Measurements from ENCODE around the gene PLCB3. TPM values are rescaled to one million over a fixed set of nuclear protein-coding genes. Genes with fewer than 3 reads are reported as not detected.

The PLCB3 gene
- total and polyA plus RNA-seq, 8 donors: 5.7 to 13.1 (median 6.9) TPM

DNA sequence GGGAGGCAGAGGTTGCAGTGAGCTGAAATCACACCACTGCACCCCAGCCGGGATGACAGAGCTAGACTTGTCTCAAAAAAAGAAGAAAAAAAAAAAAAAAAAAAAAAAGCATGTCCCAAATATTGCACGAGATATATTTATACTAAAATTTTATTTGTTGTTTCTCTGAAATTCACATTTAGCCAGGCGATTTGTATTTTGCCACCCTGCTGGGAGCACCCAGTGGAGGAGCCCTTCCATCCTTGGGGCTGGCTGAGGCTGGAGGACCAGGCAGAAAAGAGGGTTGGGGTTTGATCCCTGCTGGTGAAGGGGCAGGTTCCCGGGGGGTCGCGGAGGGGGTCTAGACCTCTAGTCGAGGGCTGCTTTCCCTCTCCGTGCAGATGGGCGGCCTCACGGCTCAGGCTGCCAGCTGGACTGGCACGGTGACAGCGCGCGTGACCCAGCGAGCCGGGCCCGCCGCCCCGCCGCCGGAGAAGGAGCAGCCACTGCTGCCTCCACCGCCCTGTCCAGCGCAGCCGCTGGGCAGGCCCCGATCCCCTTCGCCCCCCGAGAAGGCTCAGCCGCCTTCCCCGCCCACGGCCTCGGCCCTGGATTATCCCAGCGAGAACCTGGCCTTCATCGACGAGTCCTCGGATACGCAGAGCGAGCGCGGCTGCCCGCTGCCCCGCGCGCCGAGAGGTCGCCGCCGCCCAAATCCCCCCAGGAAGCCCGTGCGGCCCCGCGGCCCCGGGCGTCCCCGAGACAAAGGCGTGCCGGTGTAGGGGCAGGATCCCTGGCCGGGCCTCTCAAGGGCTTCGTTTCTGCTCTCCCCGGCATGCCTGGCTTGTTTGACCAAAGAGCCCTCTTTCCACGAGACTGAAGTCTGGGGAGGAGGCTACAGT is 47.9 kb downstream of the PLCB3 start:
- H3K27ac ChIP-seq: no peak overlapping the region
- WGBS, 2 donors: 3% methylated on average over 49 to 60 of the region's 60 CpGs

GRCh38 chr11:64299847-64300648 is 48.7 kb downstream of the PLCB3 start, which contains the start of gene CATSPERZ:
CATSPERZ (plus strand) TSS chr11:64300358; CDS start chr11:64300411, 53 bp downstream.
- DNase-seq (peak in 2 of 6 donors; percentile 60 to 79), ATAC-seq (no peak), FAIRE-seq (no peak)
- Histone ChIP-seq H3K27ac (no peak within 1 kb of the TSS), H3K36me3 (no peaks in the 10 kb centered on the region), H3K27me3 (peaks cover 0 to 21% (median 9%) of the 10 kb centered on the region in 4 donors), H3K9me3 (no peaks in the 10 kb centered on the region), H3K4me3 (peak within 1 kb of the TSS; percentile 14 to 46 (median 30)), H3K4me1 (peaks cover 10 to 24% (median 11%) of the 10 kb centered on the region in 3 donors)
- WGBS, 2 donors: 7 to 8% methylated on average over 52 to 54 of the region's 54 CpGs
- TF ChIP-seq CTCF (IDR thresholded peaks at IDR 0.05): no peak
- intact Hi-C loops (cut with DNase I): loop anchor here in 2 of 3 donors (10.0 kb wide), 2 partner anchors 95 to 305 kb away; partner anchors contain the start of gene FERMT3 (in 1 of the 2)

More for the DNA sequence above, 47.9 kb downstream of the PLCB3 start:
- no peak for TF ChIP-seq CTCF (IDR thresholded peaks at IDR 0.05)
- Histone ChIP-seq H3K9me3 (no peaks in the 10 kb centered on the region), H3K4me1 (peaks cover 10 to 24% (median 11%) of the 10 kb centered on the region in 3 donors), H3K4me3 (peak overlapping the region; percentile 14 to 46 (median 30)), H3K36me3 (no peaks in the 10 kb centered on the region), H3K27me3 (peaks cover 0 to 21% (median 9%) of the 10 kb centered on the region in 4 donors)
- FAIRE-seq (no peak), ATAC-seq (peak; percentile 46 to 65 (median 56)), DNase-seq (peak; percentile 59 to 89 (median 72))
- intact Hi-C loops (cut with DNase I): loop anchor here in 2 of 3 donors (10.0 kb wide), 2 partner anchors 94 to 304 kb away; partner anchors contain the start of gene FERMT3 (in 1 of the 2)

DNA sequence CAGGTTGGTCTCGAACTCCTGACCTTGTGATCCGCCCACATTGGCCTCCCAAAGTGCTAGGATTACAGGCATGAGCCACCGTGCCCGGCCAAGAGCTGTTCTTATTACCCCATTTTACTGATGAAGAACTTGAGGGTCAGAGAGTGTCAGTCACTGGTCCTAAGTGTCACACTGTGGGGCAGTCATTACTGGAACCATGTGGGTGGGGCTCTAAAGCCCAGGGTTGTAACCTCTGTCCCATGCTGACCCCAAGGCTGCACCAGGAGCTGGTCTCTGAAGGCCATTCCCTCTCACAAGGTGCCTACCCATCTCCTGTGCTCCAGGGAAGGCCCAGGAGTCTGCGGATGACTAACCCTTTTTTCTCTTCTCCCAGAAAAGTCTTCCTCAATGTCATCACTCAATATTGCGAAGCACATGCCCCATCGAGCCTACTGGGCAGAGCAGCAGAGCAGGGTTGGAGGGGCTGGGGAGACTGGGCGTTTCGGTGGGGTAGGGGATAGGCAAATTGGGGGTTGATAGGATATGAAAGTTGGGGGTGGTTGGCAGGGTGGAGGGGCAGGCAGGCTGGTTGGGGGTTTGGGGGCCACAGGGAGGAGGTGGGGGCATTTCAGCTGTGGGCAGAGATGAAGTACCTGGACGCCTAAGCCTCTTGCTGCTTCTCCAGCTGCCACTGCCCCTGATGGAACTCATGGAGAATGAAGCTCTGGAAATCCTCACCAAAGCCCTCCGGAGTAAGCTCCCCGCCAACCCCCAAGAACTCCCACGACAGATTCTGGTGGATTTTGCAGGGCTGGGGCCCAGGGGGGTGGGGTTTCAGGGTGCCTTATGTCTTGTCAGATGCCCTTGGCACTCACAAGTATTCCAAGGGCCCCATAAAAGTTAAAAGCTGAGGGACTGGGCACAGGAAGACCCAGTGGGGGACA is 52.0 kb downstream of the PLCB3 start:
- DNase-seq (peak in 2 of 6 donors; percentile 47 to 48), ATAC-seq (no peak), FAIRE-seq (no peak)
- intact Hi-C loops (cut with DNase I): no loop called here
- Histone ChIP-seq H3K4me3 (no peak overlapping the region), H3K27ac (peak overlapping the region in 1 of 4 donors; percentile 82), H3K27me3 (peaks cover 0 to 8% (median 4%) of the 10 kb centered on the region in 4 donors), H3K9me3 (no peaks in the 10 kb centered on the region), H3K4me1 (peaks cover 16 to 31% (median 19%) of the 10 kb centered on the region in 3 donors), H3K36me3 (no peaks in the 10 kb centered on the region)
- no peak for TF ChIP-seq CTCF (IDR thresholded peaks at IDR 0.05)
- WGBS, 2 donors: 73 to 82% methylated on average over 13 of the region's 13 CpGs

- intact Hi-C loops (cut with DNase I): no loop called here
- H3K9me3 ChIP-seq: no peaks in the 10 kb centered on the region
- peaks cover 0 to 8% (median under 1%) of the 10 kb centered on the region in 4 donors for H3K27me3 ChIP-seq
- TF ChIP-seq CTCF (IDR thresholded peaks at IDR 0.05): no peak
- no peaks in the 10 kb centered on the region for H3K36me3 ChIP-seq
- WGBS, 2 donors: 49 to 53% methylated on average over 5 of the region's 5 CpGs
- H3K4me3 ChIP-seq: peak overlapping the region in 1 of 4 donors; percentile 69
- ATAC-seq: no peak
- H3K27ac ChIP-seq: peak overlapping the region in 3 of 4 donors; percentile 82 to 95 (median 92)
- peak in 1 of 6 donors; percentile 34 for DNase-seq
- H3K4me1 ChIP-seq: peaks cover 16 to 30% (median 19%) of the 10 kb centered on the region in 3 donors
- no peak for FAIRE-seq
Measured at GRCh38 chr11:64304032-64304315, 52.6 kb downstream of the PLCB3 start.
